ENCODE results near the gene VWA5B1.

Gene VWA5B1

GRCh38 chr1:20381961-20382360 lies 91.3 kb downstream of the VWA5B1 start:
- Histone ChIP-seq H2BK15ac (replicated peaks; ENCODE audit: low read depth) (no peak overlapping the region), H3K4me2 (ENCODE audit: low read length) (no peak overlapping the region), H3K27ac (ENCODE audit: low read depth, low read length) (no peak overlapping the region), H2BK120ac (ENCODE audit: low read depth, low read length) (no peak overlapping the region), H3K36me3 (ENCODE audit: control insufficient read depth, insufficient read depth, low read length) (no peaks in the 10 kb centered on the region), H3K23ac (ENCODE audit: low read length) (no peak overlapping the region), H3K79me2 (ENCODE audit: control insufficient read depth, insufficient read depth, low read length) (no peaks in the 10 kb centered on the region), H3K18ac (ENCODE audit: low read length) (no peak overlapping the region), H3K4ac (ENCODE audit: low read depth, low read length) (no peak overlapping the region), H3K27me3 (ENCODE audit: insufficient read depth, low read length, poor library complexity) (no peaks in the 10 kb centered on the region), H4K8ac (ENCODE audit: low read depth, low read length) (no peak overlapping the region), H3K4me1 (ENCODE audit: control insufficient read depth, low read depth, low read length) (peaks cover 4% of the 10 kb centered on the region), H2AK5ac (ENCODE audit: low read length) (no peak overlapping the region), H3K9ac (ENCODE audit: low read length) (no peak overlapping the region), H4K5ac (ENCODE audit: low read length) (no peak overlapping the region), H2BK5ac (ENCODE audit: low read length) (no peak overlapping the region), H3K4me3 (ENCODE audit: low read length) (no peak overlapping the region), H3K79me1 (ENCODE audit: low read length) (no peaks in the 10 kb centered on the region), H3K56ac (ENCODE audit: low read length) (no peak overlapping the region)
- WGBS (ENCODE audit: extremely low coverage, insufficient coverage, low lambda C conversion rate), result no CpG with 5 or more reads among the region's 2 CpGs
- no peak for DNase-seq

- no peak overlapping the region for H4K8ac ChIP-seq (ENCODE audit: low read depth, low read length)
- no peak overlapping the region for H4K5ac ChIP-seq (ENCODE audit: low read length)
- H3K18ac ChIP-seq (ENCODE audit: low read length), result no peak overlapping the region
- no peak overlapping the region for H3K9ac ChIP-seq (ENCODE audit: low read length)
- no peak overlapping the region for H3K4ac ChIP-seq (ENCODE audit: low read depth, low read length)
- H3K4me3 ChIP-seq (ENCODE audit: low read length), result no peak overlapping the region
- no peak overlapping the region for H3K4me2 ChIP-seq (ENCODE audit: low read length)
- no peak overlapping the region for H2AK5ac ChIP-seq (ENCODE audit: low read length)
- H3K27ac ChIP-seq (ENCODE audit: low read depth, low read length), result no peak overlapping the region
- no peak for DNase-seq
- no peak overlapping the region for H3K23ac ChIP-seq (ENCODE audit: low read length)
- H3K56ac ChIP-seq (ENCODE audit: low read length), result no peak overlapping the region
- no CpG with 5 or more reads among the region's 8 CpGs for WGBS (ENCODE audit: extremely low coverage, insufficient coverage, low lambda C conversion rate)
- no peak overlapping the region for H2BK120ac ChIP-seq (ENCODE audit: low read depth, low read length)
- H2BK5ac ChIP-seq (ENCODE audit: low read length), result no peak overlapping the region
- no peaks in the 10 kb centered on the region for H3K36me3 ChIP-seq (ENCODE audit: control insufficient read depth, insufficient read depth, low read length)
- H3K79me2 ChIP-seq (ENCODE audit: control insufficient read depth, insufficient read depth, low read length), result no peaks in the 10 kb centered on the region
- H3K79me1 ChIP-seq (ENCODE audit: low read length), result no peaks in the 10 kb centered on the region
- no peaks in the 10 kb centered on the region for H3K27me3 ChIP-seq (ENCODE audit: insufficient read depth, low read length, poor library complexity)
- H2BK15ac ChIP-seq (replicated peaks; ENCODE audit: low read depth), result no peak overlapping the region
- peaks cover 4% of the 10 kb centered on the region for H3K4me1 ChIP-seq (ENCODE audit: control insufficient read depth, low read depth, low read length)
Measured at GRCh38 chr1:20382711-20383110, 92.0 kb downstream of the VWA5B1 start.

- Histone ChIP-seq H3K4me3 (ENCODE audit: low read length) (no peak overlapping the region), H4K8ac (ENCODE audit: low read depth, low read length) (no peak overlapping the region), H2BK120ac (ENCODE audit: low read depth, low read length) (no peak overlapping the region), H3K79me1 (ENCODE audit: low read length) (no peaks in the 10 kb centered on the region), H3K27me3 (ENCODE audit: insufficient read depth, low read length, poor library complexity) (no peaks in the 10 kb centered on the region), H2AK5ac (ENCODE audit: low read length) (no peak overlapping the region), H3K36me3 (ENCODE audit: control insufficient read depth, insufficient read depth, low read length) (no peaks in the 10 kb centered on the region), H2BK15ac (replicated peaks; ENCODE audit: low read depth) (no peak overlapping the region), H3K18ac (ENCODE audit: low read length) (no peak overlapping the region), H3K4ac (ENCODE audit: low read depth, low read length) (no peak overlapping the region), H3K56ac (ENCODE audit: low read length) (no peak overlapping the region), H4K5ac (ENCODE audit: low read length) (no peak overlapping the region), H3K4me2 (ENCODE audit: low read length) (no peak overlapping the region), H3K4me1 (ENCODE audit: control insufficient read depth, low read depth, low read length) (peaks cover 4% of the 10 kb centered on the region), H3K9ac (ENCODE audit: low read length) (no peak overlapping the region), H2BK5ac (ENCODE audit: low read length) (no peak overlapping the region), H3K79me2 (ENCODE audit: control insufficient read depth, insufficient read depth, low read length) (no peaks in the 10 kb centered on the region), H3K23ac (ENCODE audit: low read length) (no peak overlapping the region), H3K27ac (ENCODE audit: low read depth, low read length) (no peak overlapping the region)
- DNase-seq, result no peak
- WGBS (ENCODE audit: extremely low coverage, insufficient coverage, low lambda C conversion rate), result no CpG with 5 or more reads among the region's 3 CpGs
Measured at GRCh38 chr1:20383631-20384030, 93.0 kb downstream of the VWA5B1 start.

- DNase-seq, result no peak
Measured at GRCh38 chr1:20385630-20386029, 95.0 kb downstream of the VWA5B1 start.

GRCh38 chr1:20386323-20387081 lies 95.8 kb downstream of the VWA5B1 start:
- Histone ChIP-seq H3K4me3 (ENCODE audit: low read length) (no peak overlapping the region), H3K36me3 (ENCODE audit: control insufficient read depth, insufficient read depth, low read length) (no peaks in the 10 kb centered on the region), H3K23ac (ENCODE audit: low read length) (no peak overlapping the region), H3K79me2 (ENCODE audit: control insufficient read depth, insufficient read depth, low read length) (no peaks in the 10 kb centered on the region), H3K4me1 (ENCODE audit: control insufficient read depth, low read depth, low read length) (peaks cover 4% of the 10 kb centered on the region), H3K4ac (ENCODE audit: low read depth, low read length) (no peak overlapping the region), H3K79me1 (ENCODE audit: low read length) (no peaks in the 10 kb centered on the region), H3K4me2 (ENCODE audit: low read length) (no peak overlapping the region), H2BK5ac (ENCODE audit: low read length) (no peak overlapping the region), H3K27me3 (ENCODE audit: insufficient read depth, low read length, poor library complexity) (no peaks in the 10 kb centered on the region), H4K5ac (ENCODE audit: low read length) (no peak overlapping the region), H3K18ac (ENCODE audit: low read length) (no peak overlapping the region), H3K27ac (ENCODE audit: low read depth, low read length) (no peak overlapping the region), H3K56ac (ENCODE audit: low read length) (no peak overlapping the region), H3K9ac (ENCODE audit: low read length) (no peak overlapping the region), H4K8ac (ENCODE audit: low read depth, low read length) (no peak overlapping the region), H2BK15ac (replicated peaks; ENCODE audit: low read depth) (no peak overlapping the region), H2AK5ac (ENCODE audit: low read length) (no peak overlapping the region), H2BK120ac (ENCODE audit: low read depth, low read length) (no peak overlapping the region)
- no CpG with 5 or more reads among the region's 9 CpGs for WGBS (ENCODE audit: extremely low coverage, insufficient coverage, low lambda C conversion rate)
- DNase-seq, result no peak

More at GRCh38 chr1:20385630-20386029, 95.0 kb downstream of the VWA5B1 start:
- H3K4me3 ChIP-seq (ENCODE audit: low read length), result no peak overlapping the region
- no peak overlapping the region for H3K9ac ChIP-seq (ENCODE audit: low read length)
- no peak overlapping the region for H4K5ac ChIP-seq (ENCODE audit: low read length)
- H3K18ac ChIP-seq (ENCODE audit: low read length), result no peak overlapping the region
- H3K4ac ChIP-seq (ENCODE audit: low read depth, low read length), result no peak overlapping the region
- no peak overlapping the region for H2AK5ac ChIP-seq (ENCODE audit: low read length)
- no peak overlapping the region for H3K23ac ChIP-seq (ENCODE audit: low read length)
- H3K56ac ChIP-seq (ENCODE audit: low read length), result no peak overlapping the region
- H3K4me2 ChIP-seq (ENCODE audit: low read length), result no peak overlapping the region
- no peak overlapping the region for H2BK15ac ChIP-seq (replicated peaks; ENCODE audit: low read depth)
- no peaks in the 10 kb centered on the region for H3K79me2 ChIP-seq (ENCODE audit: control insufficient read depth, insufficient read depth, low read length)
- H3K27me3 ChIP-seq (ENCODE audit: insufficient read depth, low read length, poor library complexity), result no peaks in the 10 kb centered on the region
- H3K27ac ChIP-seq (ENCODE audit: low read depth, low read length), result no peak overlapping the region
- no peaks in the 10 kb centered on the region for H3K36me3 ChIP-seq (ENCODE audit: control insufficient read depth, insufficient read depth, low read length)
- no peak overlapping the region for H2BK120ac ChIP-seq (ENCODE audit: low read depth, low read length)
- H3K4me1 ChIP-seq (ENCODE audit: control insufficient read depth, low read depth, low read length), result peaks cover 4% of the 10 kb centered on the region
- no peak overlapping the region for H2BK5ac ChIP-seq (ENCODE audit: low read length)
- no peaks in the 10 kb centered on the region for H3K79me1 ChIP-seq (ENCODE audit: low read length)
- no CpG with 5 or more reads among the region's 6 CpGs for whole genome bisulfite sequencing (ENCODE audit: extremely low coverage, insufficient coverage, low lambda C conversion rate)
- no peak overlapping the region for H4K8ac ChIP-seq (ENCODE audit: low read depth, low read length)

- Histone ChIP-seq H2BK5ac (ENCODE audit: low read length) (no peak overlapping the region), H3K79me2 (ENCODE audit: control insufficient read depth, insufficient read depth, low read length) (no peaks in the 10 kb centered on the region), H3K4me3 (ENCODE audit: low read length) (no peak overlapping the region), H3K23ac (ENCODE audit: low read length) (no peak overlapping the region), H3K36me3 (ENCODE audit: control insufficient read depth, insufficient read depth, low read length) (no peaks in the 10 kb centered on the region), H3K18ac (ENCODE audit: low read length) (no peak overlapping the region), H3K9ac (ENCODE audit: low read length) (no peak overlapping the region), H2AK5ac (ENCODE audit: low read length) (no peak overlapping the region), H3K4ac (ENCODE audit: low read depth, low read length) (no peak overlapping the region), H3K4me1 (ENCODE audit: control insufficient read depth, low read depth, low read length) (peaks cover 4% of the 10 kb centered on the region), H3K27ac (ENCODE audit: low read depth, low read length) (no peak overlapping the region), H3K27me3 (ENCODE audit: insufficient read depth, low read length, poor library complexity) (no peaks in the 10 kb centered on the region), H3K79me1 (ENCODE audit: low read length) (no peaks in the 10 kb centered on the region), H3K56ac (ENCODE audit: low read length) (no peak overlapping the region), H3K4me2 (ENCODE audit: low read length) (no peak overlapping the region), H4K5ac (ENCODE audit: low read length) (no peak overlapping the region), H4K8ac (ENCODE audit: low read depth, low read length) (no peak overlapping the region), H2BK15ac (replicated peaks; ENCODE audit: low read depth) (no peak overlapping the region), H2BK120ac (ENCODE audit: low read depth, low read length) (no peak overlapping the region)
- no CpG with 5 or more reads among the region's 11 CpGs for WGBS (ENCODE audit: extremely low coverage, insufficient coverage, low lambda C conversion rate)
- DNase-seq, result no peak
Measured at GRCh38 chr1:20389571-20389970, 98.9 kb downstream of the VWA5B1 start.
